Measurements from ENCODE around the gene FERMT2. TPM values are rescaled to one million over a fixed set of nuclear protein-coding genes. Genes with fewer than 3 reads are reported as not detected.

The FERMT2 gene
- total RNA-seq, 6 experiments from 2014 or later: 109 to 152 (median 127) TPM

GRCh38 chr14:52913271-52913670 is 37.6 kb downstream of the FERMT2 start:
- TF ChIP-seq CTCF (IDR thresholded peaks at IDR 0.05): no peak
- no peaks in the 10 kb centered on the region for H3K9me3 Mint-ChIP-seq
- DNase-seq: no peak
- H3K4me3 Mint-ChIP-seq: no peak overlapping the region
- peaks cover 53% of the 10 kb centered on the region for H3K36me3 Mint-ChIP-seq (ENCODE audit: low read depth)
- peaks cover 62% of the 10 kb centered on the region for H3K4me1 Mint-ChIP-seq (ENCODE audit: low read depth)
- H3K27ac Mint-ChIP-seq: peak overlapping the region; percentile 16; the same call in 1 of the 2 replicates
- H3K27me3 Mint-ChIP-seq (ENCODE audit: insufficient read depth): no peaks in the 10 kb centered on the region

DNA sequence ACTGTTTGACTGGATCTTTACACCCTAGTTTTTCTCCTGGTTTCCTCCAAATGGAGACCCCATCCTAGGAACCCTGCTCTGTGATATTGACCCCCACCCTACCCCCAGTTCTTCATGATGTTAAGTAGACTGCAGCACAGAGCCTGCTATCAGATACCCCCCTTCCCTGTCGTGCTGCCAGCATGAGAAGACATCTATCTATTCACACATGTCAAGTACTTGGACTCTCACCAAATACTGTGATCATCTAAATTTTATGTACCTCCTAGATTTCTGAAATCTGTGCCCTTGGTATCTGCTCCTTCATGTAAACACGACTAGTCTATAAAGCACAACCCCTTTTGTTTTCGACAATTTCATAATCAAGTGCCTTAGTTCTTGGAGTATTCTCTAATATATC is 38.9 kb downstream of the FERMT2 start:
- no peak for DNase-seq
- Mint-ChIP-seq H3K4me1 (ENCODE audit: low read depth) (peaks cover 62% of the 10 kb centered on the region), H3K27ac (peak overlapping the region; percentile 16; the same call in 1 of the 2 replicates), H3K9me3 (no peaks in the 10 kb centered on the region), H3K27me3 (ENCODE audit: insufficient read depth) (no peaks in the 10 kb centered on the region), H3K4me3 (no peak overlapping the region), H3K36me3 (ENCODE audit: low read depth) (peaks cover 61% of the 10 kb centered on the region)
- no peak for TF ChIP-seq CTCF (IDR thresholded peaks at IDR 0.05)

DNA sequence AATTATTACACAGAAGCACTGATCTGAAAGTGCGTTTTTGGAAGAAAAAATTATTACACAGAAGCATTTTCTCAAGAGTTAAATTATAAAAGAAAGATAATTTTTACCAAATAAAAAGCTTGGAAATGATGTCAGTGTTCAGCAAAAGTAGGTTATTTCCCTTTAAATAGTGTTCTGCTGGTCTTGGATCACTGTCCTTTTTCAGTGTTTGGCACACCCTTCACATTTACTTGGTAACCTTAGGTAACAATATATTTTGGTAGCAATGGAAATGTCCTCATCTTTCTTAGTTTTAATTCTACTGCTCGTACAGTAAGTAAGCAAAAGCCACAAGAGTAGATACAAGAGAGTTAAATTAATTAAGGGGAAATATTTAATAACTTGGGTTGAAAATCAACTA is 40.3 kb downstream of the FERMT2 start:
- peaks cover 72% of the 10 kb centered on the region for H3K4me1 Mint-ChIP-seq (ENCODE audit: low read depth)
- no peak overlapping the region for H3K27ac Mint-ChIP-seq
- DNase-seq: no peak
- H3K27me3 Mint-ChIP-seq (ENCODE audit: insufficient read depth): no peaks in the 10 kb centered on the region
- no peaks in the 10 kb centered on the region for H3K9me3 Mint-ChIP-seq
- no peak overlapping the region for H3K4me3 Mint-ChIP-seq
- no peak for TF ChIP-seq CTCF (IDR thresholded peaks at IDR 0.05)
- peaks cover 64% of the 10 kb centered on the region for H3K36me3 Mint-ChIP-seq (ENCODE audit: low read depth)

GRCh38 chr14:52907949-52908348 is 42.9 kb downstream of the FERMT2 start:
- Mint-ChIP-seq H3K4me1 (ENCODE audit: low read depth) (peaks cover 75% of the 10 kb centered on the region), H3K4me3 (no peak overlapping the region), H3K27me3 (ENCODE audit: insufficient read depth) (no peaks in the 10 kb centered on the region), H3K36me3 (ENCODE audit: low read depth) (peaks cover 51% of the 10 kb centered on the region), H3K27ac (peak overlapping the region; percentile 92), H3K9me3 (no peaks in the 10 kb centered on the region)
- TF ChIP-seq CTCF (IDR thresholded peaks at IDR 0.05): no peak
- DNase-seq: no peak

DNA sequence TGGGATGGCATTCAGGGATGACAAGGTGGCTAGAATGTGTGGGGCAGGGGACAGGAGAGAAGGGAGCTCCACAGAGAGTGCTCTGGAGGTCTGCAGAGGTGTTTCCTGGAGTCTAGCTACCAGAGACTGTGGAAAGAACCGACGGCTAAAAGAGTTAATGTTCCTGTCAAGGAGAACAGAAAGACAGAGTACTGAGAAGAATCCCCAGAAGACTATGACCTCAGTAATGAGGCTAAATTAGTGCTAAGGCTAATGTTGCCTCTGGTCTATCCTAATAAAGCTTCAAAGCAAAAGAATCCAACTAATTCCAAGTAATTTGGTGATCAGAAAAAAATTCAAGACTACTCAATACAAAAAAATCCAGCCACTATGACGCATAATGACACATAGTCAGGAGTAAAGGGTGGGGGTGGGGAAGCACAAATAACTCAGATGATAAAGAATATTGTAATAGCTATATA is 44.7 kb downstream of the FERMT2 start:
- peaks cover 1% of the 10 kb centered on the region; the same call in 1 of the 2 replicates for H3K27me3 Mint-ChIP-seq (ENCODE audit: insufficient read depth)
- peak; percentile 84 for DNase-seq
- H3K9me3 Mint-ChIP-seq: no peaks in the 10 kb centered on the region
- H3K4me3 Mint-ChIP-seq: peak overlapping the region; percentile 80
- no peak for TF ChIP-seq CTCF (IDR thresholded peaks at IDR 0.05)
- peaks cover 76% of the 10 kb centered on the region for H3K4me1 Mint-ChIP-seq (ENCODE audit: low read depth)
- H3K36me3 Mint-ChIP-seq (ENCODE audit: low read depth): peaks cover 50% of the 10 kb centered on the region
- peak overlapping the region; percentile 92 for H3K27ac Mint-ChIP-seq
